ENCODE data around the gene ARFRP1.
A peak's percentile ranks its signal among the peaks of the same experiment; 100 is the strongest.

Gene ARFRP1

GRCh38 chr20:63701329-63702035, 6.3 kb downstream of the ARFRP1 start:
- no peak for DNase-seq (ENCODE audit: low spot score)

GRCh38 chr20:63701051-63701328, 6.8 kb downstream of the ARFRP1 start:
- DNase-seq (ENCODE audit: low spot score), result no peak

GRCh38 chr20:63700199-63701050, 7.4 kb downstream of the ARFRP1 start:
- DNase-seq (ENCODE audit: low spot score), result no peak

GRCh38 chr20:63699466-63700198, 8.1 kb downstream of the ARFRP1 start:
- DNase-seq (ENCODE audit: low spot score), result no peak

GRCh38 chr20:63698739-63699465, 8.9 kb downstream of the ARFRP1 start:
- DNase-seq (ENCODE audit: low spot score), result peak; percentile 94

- no peak for DNase-seq (ENCODE audit: low spot score)
These were observed 9.8 kb downstream of the ARFRP1 start for GRCh38 chr20:63697868-63698545.

GRCh38 chr20:63697357-63697867, 10.4 kb downstream of the ARFRP1 start:
- no peak for DNase-seq (ENCODE audit: low spot score)

- DNase-seq (ENCODE audit: low spot score), result no peak
These were observed 11.0 kb downstream of the ARFRP1 start, which contains the start of gene TNFRSF6B for GRCh38 chr20:63696628-63697356. TSS of gene TNFRSF6B (plus strand) at chr20:63696652. CDS start at chr20:63696768, 116 bp downstream.

- DNase-seq (ENCODE audit: low spot score), result no peak
These were observed 11.5 kb downstream of the ARFRP1 start for GRCh38 chr20:63696306-63696627.

- DNase-seq (ENCODE audit: low spot score), result no peak
These were observed 12.1 kb downstream of the ARFRP1 start for GRCh38 chr20:63695424-63696305.

- DNase-seq (ENCODE audit: low spot score), result no peak
These were observed 13.0 kb downstream of the ARFRP1 start for GRCh38 chr20:63694584-63695423.

- DNase-seq (ENCODE audit: low spot score), result no peak
These were observed 13.8 kb downstream of the ARFRP1 start for GRCh38 chr20:63693733-63694583.

- no peak for DNase-seq (ENCODE audit: low spot score)
These were observed 14.6 kb downstream of the ARFRP1 start for GRCh38 chr20:63693083-63693732.

- DNase-seq (ENCODE audit: low spot score), result no peak
These were observed 15.2 kb downstream of the ARFRP1 start for GRCh38 chr20:63692436-63693082.

GRCh38 chr20:63691711-63692435, 15.9 kb downstream of the ARFRP1 start:
- no peak for DNase-seq (ENCODE audit: low spot score)
